GM21390 (cell line): ENCODE measurements around the gene PRPF4.
"Not testable (repeated sequence)": the region's sequence is repeated elsewhere in the genome, so short reads cannot be mapped to it uniquely, and the experiment has no call there.

Experiments
- ATAC-seq: cut with Tn5 transposase; IDR thresholded peaks from one replicate; pipeline ENCODE4 v1.9.1; 2021; ENCODE audit not compliant: unreplicated experiment

Gene PRPF4

DNA sequence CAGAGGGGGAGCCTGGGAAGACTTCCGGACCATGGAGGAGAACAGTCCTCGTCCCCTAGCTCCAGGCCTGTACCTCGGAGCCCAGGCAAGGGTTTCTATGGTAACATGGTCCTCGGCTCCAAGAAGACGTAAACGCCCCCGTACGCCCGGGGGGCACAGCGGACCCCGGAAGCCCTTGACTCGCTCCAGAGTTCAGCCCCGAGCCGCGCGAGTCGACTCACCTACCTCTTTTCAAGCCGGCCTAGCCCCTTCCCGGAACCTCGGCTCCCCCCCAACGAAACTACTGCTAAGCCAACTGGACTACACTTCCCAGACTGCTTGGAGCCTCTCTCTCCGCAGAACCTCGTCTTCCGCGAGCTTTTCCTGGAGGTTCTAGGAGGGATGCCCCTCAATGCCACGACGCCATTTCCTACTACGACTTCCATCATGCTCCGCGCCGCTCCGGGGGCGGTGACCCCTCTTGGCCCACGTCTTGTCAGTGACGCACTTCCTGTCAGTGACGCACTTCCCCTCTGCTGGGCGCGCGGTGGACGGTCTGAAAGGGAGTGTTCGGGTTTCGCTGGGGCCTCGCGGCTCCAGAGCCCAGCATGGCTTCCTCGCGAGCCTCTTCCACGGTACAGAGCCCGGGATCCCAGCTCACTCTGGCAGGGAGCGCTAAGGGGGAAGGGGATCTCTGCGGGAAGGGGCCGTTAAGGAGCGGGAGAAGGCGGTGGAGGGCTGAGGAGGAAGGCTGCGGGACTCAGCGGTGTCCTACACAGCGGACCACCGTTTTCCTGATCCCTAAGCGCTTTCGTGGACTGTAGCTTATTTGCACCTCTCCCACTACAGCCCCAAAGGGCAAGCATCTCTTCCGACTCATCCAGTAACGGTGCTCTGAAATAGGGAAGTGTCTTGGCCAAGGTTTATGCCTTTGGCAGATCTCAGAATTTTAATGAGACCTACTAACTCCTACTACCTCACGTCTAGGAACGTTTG lies at the start of gene PRPF4, which contains the start of gene CDC26:
PRPF4 (plus strand) TSS at position 502 of the 975 bp plus-strand sequence; CDS start at position 588, 86 bp downstream.
CDC26 (minus strand) TSS at position 416 of the 975 bp plus-strand sequence. CDS start 3,065 bp downstream, outside the sequence.
- peak; percentile 97 for ATAC-seq

DNA sequence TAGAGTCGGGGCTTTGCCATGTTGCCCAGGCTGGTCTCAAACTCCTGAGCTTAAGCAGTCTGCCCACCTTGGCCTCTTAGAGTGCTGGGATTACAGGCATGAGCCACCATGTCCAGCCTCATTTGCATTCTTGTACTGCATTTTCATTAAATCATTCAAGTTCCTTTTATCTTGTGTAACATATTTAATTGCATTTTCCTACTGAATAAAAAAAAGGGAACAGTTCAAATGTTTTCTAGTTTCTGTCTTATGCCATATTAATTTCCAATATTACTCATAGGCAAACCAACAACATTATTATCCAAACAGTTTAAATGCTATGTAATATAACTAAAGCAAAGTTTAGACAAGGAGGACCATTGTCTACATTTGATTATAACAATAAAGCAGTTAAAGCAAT lies 48.0 kb upstream of the PRPF4 start:
- no peak for ATAC-seq

DNA sequence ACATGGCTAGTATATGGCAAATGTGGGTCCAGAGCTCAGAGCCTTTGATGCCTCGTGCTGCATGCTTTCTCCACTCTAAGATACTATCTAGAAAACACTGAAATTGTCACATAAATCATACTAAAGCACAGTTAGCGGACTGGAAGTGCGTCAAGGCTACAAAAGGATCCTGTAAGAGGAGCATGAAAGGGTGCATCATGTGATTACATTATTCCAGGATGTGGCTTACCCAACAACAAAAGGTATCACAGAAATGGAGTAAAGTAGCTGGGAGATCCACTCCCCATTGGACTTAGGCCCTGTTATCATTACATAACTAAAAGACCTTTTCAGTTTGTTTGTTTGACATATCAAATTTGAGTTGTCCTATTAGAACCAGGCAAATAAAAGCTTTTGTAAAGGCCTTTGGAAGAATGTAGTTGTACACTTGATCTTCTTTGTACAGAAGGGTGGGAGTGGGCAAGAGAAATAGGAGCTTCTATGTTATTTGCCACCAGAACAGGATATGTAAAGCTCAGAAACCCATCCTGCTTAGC lies 47.3 kb upstream of the PRPF4 start:
- ATAC-seq: no peak

DNA sequence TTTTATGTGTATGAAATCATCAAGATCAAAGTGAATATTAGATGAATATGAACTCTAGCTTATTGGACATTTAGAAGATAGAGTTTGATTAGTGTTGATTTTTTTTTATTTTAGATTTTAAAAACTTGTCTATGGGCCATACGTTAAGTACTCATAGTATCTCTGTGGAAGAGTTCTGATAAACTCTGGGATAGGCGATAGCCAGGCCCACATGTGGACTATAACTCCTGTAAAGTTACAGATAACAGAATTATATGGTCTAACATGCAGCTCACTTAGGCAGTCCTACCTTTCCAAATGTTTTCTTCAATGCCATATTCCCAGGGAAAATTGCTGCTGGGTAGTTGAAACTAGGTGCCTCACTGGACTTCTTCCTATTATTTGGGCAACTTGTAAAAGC lies 43.8 kb upstream of the PRPF4 start:
- ATAC-seq: no peak

DNA sequence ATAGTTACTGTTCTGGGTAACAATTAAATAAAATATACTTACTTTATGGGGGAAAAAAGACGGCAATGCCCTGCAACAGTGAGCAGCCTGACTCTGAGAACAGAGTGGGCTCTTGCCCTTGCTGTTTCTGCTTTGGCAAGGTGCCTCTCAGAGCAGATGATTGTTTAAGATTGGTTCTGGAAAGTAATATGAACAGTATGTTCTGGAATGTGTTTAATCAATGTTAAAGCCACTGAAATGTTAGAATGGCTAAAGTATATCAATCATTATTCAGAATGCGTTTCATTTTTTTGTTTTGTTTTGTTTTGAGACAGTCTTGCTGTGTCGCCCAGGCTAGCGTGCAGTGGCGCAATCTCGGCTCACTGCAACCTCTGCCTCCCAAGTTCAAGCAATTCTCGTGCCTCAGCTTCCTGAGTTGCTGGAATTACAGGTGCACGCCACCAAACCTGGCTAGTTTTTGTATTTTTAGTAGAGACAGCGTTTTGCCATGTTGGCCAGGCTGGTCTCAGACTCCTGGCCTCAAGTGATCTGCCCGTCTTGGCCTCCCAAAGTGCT lies 39.7 kb upstream of the PRPF4 start:
- ATAC-seq: not testable (repeated sequence)

DNA sequence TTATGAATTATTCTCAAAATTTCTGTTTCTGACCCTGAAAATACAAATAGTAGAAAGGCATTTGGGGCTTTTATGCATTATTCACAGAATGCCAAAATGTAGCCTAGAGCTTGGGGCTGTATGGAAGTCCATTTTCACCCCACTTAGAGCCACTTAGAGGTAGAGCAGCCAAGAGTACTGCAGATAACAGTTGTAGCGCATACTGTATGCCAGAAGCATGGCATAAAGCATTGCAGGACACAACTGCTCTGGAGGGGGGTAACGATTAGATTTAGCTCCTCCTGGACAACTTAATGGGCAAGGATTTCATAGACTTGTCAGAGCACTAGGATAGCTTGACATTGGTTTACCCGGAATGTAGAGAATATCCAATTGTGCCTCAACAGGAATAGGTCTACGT lies 38.4 kb upstream of the PRPF4 start:
- ATAC-seq: no peak

DNA sequence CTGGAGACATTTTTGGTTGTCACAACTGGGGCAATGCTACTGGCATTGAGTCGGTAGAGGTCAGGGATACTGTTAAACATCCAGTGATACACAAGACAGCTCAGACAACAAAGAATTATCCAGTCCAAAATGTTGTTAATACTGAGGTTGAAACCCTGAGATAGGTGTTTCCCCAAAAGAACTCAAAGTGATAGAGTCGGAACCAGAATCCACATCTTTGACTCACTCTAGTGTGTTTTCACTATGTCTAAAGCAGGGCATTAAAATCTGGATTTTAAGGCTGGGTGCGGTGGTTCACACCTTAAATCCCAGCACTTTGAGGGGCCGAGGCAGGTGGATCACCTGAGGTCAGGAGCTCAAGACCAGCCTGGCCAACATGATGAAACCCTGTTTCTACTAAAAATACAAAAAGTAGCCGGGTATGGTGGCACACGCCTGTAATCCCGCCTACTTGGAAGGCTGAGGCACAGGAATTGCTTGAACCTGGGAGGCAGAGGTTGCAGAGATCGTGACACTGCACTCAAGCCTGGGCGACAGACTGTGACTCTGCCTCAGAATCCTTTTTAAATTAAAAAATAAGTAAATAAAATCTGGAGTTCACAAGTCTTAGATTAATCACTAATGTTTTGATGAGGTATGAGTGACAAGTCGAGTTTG lies 37.1 kb upstream of the PRPF4 start:
- no peak for ATAC-seq

DNA sequence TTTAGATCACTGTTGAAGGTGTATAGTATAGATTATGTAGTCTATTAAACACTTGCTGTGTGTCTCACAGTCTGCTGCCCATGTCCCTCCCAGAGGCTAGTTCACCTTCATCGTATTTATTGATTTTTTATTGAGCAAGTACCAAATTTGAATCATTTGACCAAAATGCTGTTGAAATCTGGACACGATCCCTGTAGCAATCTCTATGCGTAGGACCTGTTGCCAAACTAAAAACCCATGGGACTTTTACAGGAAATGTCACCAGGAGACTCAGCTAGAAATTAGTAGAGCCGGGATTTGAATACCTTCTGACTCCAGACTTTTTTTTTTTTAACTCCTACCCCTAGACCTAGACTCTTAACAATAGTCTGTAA lies 36.6 kb upstream of the PRPF4 start:
- no peak for ATAC-seq

DNA sequence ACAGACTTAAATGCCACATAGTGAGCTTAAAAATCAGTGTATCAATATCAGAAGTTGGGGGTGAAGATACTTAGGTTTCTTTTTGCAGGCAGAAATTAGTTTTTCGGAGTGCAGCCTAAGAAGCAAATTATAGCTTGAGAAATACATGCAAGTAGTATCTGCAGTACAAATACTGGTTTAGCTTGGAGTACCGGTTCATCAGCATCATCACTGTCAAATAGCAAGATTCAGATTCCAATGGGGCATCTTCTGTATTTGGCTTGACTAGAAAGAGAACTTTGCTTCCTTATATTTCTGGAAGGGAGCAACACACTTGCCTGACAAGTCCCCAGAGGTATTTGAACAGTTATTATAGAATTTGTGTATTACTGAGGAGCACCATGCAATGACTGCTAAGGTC lies 34.3 kb upstream of the PRPF4 start:
- no peak for ATAC-seq

DNA sequence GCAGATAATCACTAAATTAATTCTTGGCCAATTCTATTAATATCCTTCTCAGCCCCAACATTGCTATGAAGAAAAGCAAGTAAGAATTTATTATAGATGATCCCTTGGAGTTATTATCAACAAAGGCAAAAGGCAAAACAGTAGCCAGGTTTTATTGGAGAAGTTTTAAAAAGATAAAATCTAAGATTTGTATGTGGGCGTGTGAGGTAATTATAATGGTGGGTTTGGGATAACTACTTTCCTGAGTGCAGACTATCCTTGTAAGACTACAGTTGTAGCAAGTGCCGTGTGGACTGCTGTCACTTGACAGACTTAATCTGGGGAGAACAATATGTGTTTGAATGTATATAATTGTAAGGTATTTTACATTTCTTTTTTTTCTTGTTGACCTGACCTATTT lies 30.9 kb upstream of the PRPF4 start:
- ATAC-seq: no peak

DNA sequence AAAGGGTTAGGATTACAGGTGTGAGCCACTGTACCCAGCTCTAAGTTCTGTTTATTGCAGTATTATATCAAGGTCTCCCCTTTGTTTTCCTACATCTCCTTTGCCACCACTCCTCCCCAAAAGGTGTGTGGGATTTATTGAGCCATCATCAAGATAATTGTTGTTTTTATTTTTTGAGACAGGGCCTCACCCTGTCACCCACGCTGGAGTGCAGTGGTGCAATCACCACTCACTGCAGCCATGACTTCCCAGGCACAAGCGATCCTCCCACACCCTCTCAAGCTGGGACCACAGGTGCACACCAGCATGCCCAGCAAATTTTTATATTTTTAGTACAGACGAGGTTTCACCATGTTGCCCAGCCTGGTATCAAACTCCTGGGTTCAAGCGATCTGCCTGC lies 29.6 kb upstream of the PRPF4 start:
- no peak for ATAC-seq

DNA sequence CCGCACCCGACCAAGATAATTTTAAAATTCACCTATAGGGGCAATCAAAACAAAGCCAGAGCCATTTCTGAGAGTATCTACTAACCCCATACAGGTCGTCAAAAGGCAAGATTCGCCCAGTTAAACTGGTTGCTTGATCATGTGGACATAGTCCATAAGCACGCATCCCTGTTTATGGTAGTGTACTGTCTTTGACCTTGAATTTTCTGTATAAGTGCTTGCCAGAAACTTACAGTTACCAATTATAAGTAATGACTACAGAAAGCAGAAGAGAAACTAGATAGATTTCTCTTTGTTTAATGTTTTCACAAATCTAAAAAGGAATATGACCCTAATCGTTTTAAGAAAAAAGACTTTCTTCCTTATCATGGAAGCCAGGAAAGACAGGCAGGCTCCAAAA lies 28.5 kb upstream of the PRPF4 start:
- ATAC-seq: no peak

DNA sequence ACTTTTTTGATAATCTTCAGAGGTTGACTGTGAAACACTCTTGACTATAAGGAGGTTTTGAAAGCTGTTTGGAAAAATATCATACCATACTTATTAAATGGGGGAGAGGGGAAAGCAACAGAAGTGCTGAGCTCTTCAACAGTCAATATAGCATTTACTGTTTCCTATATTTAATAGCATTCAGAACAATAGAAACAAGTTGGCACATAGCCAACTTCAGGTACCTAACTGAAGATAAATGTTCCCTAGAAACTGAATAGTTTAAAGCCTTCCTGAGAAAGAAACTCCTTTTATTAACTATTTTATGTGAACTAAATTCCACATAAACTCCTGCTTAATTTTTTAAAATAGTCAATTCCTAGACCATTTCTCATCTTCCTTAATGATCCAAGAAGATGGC lies 27.8 kb upstream of the PRPF4 start:
- ATAC-seq: no peak

DNA sequence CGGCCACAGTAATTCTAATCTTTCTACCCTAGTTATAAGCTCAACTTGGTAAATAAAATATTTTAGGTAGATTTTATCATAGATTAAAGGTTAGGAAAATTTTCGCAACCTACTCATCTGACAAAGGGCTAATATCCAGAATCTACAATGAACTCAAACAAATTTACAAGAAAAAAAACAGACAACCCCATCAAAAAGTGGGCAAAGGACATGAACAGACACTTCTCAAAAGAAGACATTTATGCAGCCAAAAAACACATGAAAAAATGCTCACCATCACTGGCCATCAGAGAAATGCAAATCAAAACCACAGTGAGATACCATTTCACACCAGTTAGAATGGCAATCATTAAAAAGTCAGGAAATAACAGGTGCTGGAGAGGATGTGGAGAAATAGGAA lies 25.8 kb upstream of the PRPF4 start:
- not testable (repeated sequence) for ATAC-seq

DNA sequence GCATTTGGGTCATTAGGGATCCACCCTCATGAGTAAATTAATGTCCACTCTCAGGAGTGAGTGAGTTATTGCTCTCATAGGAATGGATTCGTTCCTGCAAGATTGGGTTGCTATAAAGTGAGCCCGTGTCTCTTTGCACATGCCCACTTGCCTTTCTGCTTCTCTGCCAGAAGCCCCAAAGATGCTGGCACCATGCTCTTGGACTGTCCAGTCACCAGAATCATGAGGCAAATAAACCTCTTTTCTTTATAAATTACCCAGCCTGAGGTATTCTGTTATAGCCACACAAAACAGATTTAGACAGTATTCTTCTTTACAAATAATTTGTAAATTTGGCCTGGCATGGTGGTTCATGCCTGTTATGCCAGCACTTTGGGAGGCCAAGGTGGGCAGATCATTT lies 24.7 kb upstream of the PRPF4 start:
- no peak for ATAC-seq

DNA sequence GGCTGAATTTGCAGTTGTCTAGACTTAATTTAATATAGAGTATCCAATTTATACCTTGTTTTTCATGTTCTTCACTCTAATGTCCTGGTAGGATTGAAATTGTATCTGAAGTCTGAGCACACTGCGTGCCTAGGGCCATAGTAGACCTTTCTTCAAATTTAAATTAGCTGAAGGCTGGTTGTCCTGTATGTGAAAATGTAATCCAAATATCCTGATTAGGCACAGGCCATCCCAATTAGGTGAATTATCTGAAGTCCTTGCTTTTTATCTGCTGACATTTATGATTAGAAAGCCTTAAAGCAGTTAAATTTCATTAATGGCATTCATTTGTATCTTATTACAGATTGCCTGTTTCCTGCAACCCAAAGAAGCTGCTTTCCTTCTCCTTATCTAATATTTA lies 20.5 kb upstream of the PRPF4 start:
- ATAC-seq: no peak

DNA sequence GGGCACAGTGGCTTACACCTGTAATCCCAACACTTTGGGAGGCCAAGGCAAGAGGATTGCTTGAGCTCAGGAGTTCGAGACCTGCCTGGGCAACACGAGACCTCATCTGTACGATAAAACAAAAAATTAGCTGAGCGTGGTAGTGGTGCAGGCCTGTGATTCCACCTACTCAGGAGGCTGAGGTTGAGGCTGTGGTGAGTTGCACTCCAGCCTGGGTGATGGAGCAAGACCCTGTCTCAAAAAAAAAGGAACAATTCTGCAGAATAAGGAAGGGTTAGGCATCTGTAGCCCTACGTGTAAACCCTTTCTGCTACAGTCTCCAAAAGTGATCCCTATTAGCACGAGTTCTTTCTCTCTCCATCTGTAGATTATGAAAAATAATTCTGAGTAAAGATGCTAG lies 20.0 kb upstream of the PRPF4 start:
- no peak for ATAC-seq

DNA sequence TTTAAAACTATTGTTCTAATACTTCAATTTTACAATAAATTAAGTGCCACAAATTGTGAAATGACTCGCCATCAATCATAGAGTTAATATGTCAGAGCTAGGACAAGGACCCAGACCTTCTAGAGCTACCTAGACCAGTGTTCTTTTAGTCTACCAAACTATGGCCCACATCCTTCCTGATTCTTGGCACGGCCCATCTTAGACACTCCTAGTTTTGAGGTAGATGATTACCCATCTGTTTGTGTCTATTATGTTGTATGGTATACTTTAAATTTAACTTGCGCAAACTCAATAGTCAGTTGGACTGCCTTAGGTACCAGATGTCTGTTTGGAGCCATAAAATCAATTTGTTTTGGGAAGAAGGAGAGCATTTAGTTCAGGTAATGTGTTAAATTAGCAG lies 17.6 kb upstream of the PRPF4 start:
- ATAC-seq: no peak

DNA sequence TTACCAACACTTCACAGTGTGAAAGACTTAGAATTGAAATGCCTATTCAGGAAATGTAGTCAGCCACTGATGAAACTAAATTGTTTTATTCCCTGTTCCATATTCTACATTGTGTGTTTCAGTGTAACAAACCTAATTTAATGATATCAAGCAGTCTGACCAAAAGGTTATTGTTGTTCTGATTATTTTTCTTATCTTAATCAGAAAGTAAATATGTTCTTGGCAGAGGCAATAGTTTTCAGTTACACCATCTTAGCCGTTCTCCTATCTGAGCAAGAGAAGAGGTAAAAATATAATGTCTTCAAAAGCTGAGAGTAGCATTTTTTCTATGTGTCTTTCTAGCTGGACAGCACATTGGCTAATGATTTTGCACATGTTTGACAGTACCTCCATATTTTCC lies 17.2 kb upstream of the PRPF4 start:
- no peak for ATAC-seq

DNA sequence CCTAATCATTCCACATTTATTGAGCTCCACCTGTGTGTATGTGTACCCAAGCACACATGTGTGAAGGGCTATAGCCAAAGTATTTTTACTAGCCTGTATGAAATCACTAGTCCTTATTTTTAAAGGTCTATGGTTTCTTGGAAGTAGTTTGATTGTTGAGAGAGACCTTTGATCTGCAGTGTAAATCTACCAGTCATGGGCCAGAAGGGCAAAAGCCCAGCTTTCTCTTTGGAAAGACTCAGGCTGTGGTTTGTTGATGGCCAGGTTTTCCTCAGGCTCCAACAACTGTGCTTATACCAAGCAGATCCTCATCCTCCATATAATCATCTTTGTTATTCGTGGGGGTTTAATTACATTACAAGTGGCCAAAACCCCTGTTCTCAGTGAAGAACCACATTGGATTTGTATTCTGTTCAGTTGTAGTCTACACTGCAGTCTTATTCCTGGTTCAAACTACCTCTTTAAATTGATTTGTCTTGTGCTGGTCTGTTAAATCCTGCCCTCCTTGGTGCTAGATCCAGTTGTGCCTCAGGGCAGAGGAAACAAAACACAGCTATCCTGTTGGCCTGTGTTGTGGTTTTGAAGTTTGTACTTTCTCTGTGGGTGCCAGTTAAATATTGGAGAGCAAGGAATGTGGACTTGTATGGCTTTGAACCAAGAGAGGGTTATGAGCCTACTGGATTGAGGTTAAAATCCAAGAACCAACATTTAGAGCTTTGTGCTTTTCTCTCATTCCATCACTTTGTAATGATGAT lies 13.4 kb upstream of the PRPF4 start:
- no peak for ATAC-seq

DNA sequence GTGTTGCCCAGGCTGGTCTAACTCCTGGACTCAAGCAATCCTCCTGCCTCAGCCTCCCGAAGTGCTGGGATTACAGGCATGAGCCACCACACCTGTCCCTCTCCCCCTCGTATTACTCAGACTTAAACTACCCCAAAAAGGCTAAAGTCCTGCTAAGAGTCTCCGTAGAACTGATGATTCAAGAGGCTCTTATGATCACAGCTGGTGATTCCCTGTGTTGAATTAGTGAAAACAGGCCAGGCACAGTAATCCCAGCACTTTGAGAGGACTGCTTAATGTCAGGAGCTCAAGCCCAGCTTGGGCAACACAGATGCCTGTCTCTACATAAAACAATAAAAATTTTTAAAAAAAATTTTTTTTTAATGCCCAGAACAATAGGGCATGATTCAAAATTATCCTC lies 9.3 kb upstream of the PRPF4 start:
- no peak for ATAC-seq
